Measurements from ENCODE around the gene AICDA. TPM values are rescaled to one million over a fixed set of nuclear protein-coding genes. Genes with fewer than 3 reads are reported as not detected.
A peak's percentile ranks its signal among the peaks of the same experiment; 100 is the strongest.
"Not testable (repeated sequence)": the region's sequence is repeated elsewhere in the genome, so short reads cannot be mapped to it uniquely, and the experiment has no call there.

AICDA gene
- total RNA-seq, 1 donor from 2014 or later, result not detected

GRCh38 chr12:8613881-8614280 lies 1.2 kb upstream of the AICDA start:
- not testable (repeated sequence) for DNase-seq (ENCODE audit: extremely low read depth, low read depth, low spot score)

GRCh38 chr12:8609061-8609570 lies 3.5 kb downstream of the AICDA start:
- peak; percentile 16 for DNase-seq (ENCODE audit: extremely low read depth, low read depth, low spot score)

GRCh38 chr12:8606890-8607289 lies 5.8 kb downstream of the AICDA start:
- DNase-seq (ENCODE audit: extremely low read depth, low read depth, low spot score), result no peak

DNA sequence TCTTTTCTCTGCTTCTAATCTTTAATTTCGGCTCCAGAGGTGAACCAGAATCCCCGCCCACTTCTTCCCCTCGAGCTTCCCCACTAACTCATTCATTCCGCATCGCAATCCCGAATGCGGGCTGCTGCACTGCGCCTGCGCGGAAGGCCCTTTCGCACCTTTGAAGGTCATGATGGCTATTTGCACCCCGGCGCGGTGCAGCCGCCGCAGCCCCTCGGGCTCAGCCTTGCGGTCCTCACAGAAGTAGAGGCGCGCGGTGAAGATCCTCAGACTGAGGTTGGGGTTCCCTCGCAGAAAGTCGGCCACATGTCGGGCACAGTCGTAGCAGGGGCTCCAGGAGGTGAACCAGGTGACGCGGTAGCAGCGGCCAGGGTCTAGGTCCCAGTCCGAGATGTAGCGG lies 7.6 kb downstream of the AICDA start:
- no peak for DNase-seq (ENCODE audit: extremely low read depth, low read depth, low spot score)

- DNase-seq (ENCODE audit: extremely low read depth, low read depth, low spot score), result no peak
Measured at GRCh38 chr12:8603856-8604255, 8.8 kb downstream of the AICDA start.

DNA sequence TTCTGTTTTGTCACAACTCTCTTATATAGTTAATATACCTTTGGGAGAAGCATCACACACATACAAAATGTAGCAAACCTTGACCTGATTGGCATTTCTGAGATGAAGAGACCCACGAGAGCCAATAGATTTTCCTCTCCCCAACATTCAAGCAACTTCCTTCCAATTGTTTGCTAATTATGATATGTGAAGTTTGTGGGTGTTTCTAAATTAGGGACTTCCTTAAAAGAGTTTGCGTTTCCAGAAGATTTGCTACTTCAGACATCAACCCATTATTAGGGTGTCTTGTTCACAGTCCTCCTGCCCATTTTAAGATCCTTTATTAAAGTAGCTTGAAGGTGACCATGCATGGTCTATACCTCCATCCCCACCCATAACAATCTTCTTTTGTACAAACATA lies 9.4 kb downstream of the AICDA start:
- no peak for DNase-seq (ENCODE audit: extremely low read depth, low read depth, low spot score)

GRCh38 chr12:8596561-8596960 lies 16.1 kb downstream of the AICDA start:
- no peak for DNase-seq (ENCODE audit: extremely low read depth, low read depth, low spot score)

GRCh38 chr12:8594072-8594471 lies 18.6 kb downstream of the AICDA start:
- DNase-seq (ENCODE audit: extremely low read depth, low read depth, low spot score), result no peak

- no peak for DNase-seq (ENCODE audit: extremely low read depth, low read depth, low spot score)
Measured at GRCh38 chr12:8593246-8593645, 19.4 kb downstream of the AICDA start.

GRCh38 chr12:8590842-8591545 lies 21.7 kb downstream of the AICDA start:
- DNase-seq (ENCODE audit: extremely low read depth, low read depth, low spot score), result no peak

- DNase-seq (ENCODE audit: extremely low read depth, low read depth, low spot score), result no peak
Measured at GRCh38 chr12:8589679-8590078, 23.0 kb downstream of the AICDA start.

GRCh38 chr12:8584478-8584877 lies 28.2 kb downstream of the AICDA start:
- not testable (repeated sequence) for DNase-seq (ENCODE audit: extremely low read depth, low read depth, low spot score)

DNA sequence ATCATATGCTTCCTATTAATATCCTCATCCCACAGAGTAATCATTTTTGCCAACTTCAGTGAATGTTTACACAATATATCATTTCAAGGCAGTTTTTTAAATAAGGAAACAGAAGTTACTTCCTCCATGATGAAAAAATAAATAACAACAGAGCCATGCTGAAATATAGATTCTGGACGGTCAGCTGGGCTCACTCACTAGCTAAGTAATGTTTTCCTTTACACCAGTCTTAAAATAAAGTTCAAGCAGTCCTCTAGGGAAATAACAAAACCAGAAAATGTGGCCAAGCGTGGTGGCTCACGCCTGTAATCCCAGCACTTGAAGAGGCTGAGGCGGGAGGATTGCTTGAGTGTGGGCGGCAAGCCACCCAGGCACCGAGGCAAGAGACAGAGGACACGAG lies 28.7 kb downstream of the AICDA start:
- no peak for DNase-seq (ENCODE audit: extremely low read depth, low read depth, low spot score)

DNA sequence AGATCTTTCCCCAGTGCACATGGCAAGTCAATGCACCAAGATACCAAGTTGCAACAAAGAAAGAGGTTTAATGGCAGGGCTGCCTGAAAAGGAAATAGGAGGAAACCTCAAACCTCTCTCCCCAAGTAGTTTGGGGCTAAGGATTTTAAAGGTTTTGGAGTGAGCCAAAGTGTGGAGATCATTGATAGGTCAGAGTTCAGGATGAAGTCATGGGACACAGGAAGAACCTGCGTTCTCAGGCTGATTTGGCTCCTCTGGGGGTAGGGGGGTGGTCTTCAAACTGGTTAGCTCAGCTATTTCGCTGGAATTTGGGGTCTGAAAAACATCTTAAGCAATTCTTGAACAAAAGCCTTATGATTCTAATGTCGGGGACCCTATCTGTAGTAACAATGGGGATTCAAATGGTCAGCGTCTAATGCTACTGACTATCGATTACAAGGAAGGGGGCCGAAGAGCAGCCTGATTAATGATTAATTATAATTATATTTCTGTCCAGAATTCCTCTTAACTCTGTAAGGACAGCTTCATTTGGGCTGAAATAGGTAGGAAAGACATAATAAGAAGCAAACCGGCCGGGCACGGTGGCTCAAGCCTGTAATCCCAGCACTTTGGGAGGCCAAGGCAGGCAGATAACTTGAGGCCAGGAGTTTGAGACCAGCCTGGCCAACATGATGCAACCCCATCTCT lies 31.4 kb downstream of the AICDA start:
- no peak for DNase-seq (ENCODE audit: extremely low read depth, low read depth, low spot score)

GRCh38 chr12:8577879-8578278 lies 34.8 kb downstream of the AICDA start:
- DNase-seq (ENCODE audit: extremely low read depth, low read depth, low spot score), result no peak

GRCh38 chr12:8572507-8572906 lies 40.2 kb downstream of the AICDA start:
- no peak for DNase-seq (ENCODE audit: extremely low read depth, low read depth, low spot score)

DNA sequence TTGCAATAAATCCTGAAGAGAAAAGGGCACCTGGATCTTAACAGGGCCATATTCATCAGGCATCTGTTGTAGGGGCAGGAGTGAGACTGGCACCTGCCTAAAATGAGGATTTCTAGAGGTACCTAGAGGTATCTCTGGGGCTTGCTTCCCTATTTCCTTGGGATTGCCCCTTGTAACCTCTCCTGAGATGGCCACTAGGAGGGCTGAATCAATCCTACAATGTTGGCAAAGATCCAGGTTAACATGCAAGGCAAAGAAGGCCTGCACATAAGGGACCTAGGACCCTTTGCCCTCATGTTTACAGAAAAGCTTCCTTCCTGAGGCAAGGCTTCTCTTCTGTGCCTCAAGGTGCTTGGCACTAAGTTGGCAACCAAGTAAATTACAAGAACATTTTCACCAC lies 46.1 kb downstream of the AICDA start:
- DNase-seq (ENCODE audit: extremely low read depth, low read depth, low spot score), result no peak

DNA sequence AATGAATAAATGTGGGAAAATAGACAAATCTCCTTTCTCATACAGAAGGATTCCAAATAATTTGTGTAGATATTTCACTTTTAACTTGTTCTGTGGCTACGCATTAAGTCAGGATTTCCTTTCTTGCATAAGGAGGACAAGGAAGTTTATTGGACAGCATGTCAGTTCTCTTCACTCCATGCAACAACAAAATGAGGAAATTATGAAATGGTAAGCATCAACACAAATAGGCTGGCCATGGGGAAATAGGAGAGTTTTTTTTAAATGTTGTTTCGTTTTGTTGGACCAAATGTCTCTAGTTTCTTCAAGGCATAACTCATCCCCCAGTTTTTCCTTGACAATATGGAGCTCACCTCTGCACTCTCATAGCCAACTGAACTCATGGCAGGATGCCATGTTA lies 46.6 kb downstream of the AICDA start:
- DNase-seq (ENCODE audit: extremely low read depth, low read depth, low spot score), result not testable (repeated sequence)

DNA sequence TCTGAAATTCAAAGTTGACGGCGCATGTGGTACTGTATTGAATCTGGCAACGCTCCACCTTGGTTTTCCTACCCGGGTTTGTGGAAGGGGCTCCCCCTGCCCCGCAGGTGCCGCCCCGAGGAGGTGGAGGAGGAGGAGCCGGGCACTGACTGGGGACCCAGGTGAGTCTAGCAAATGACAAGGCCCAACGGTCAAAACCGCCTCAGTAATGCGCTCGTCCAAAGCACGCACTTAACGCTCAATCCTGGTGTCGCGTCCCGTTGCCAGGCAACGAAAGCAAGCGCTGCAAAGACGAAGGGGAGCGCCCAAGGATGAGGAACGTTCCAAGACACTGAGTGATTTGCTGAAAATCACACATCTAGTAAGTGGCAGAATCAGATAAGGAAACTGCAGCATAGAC lies 48.0 kb downstream of the AICDA start:
- DNase-seq (ENCODE audit: extremely low read depth, low read depth, low spot score), result no peak

GRCh38 chr12:8563356-8563755 lies 49.3 kb downstream of the AICDA start:
- no peak for DNase-seq (ENCODE audit: extremely low read depth, low read depth, low spot score)

GRCh38 chr12:8562310-8562709 lies 50.3 kb downstream of the AICDA start:
- DNase-seq (ENCODE audit: extremely low read depth, low read depth, low spot score), result no peak

- DNase-seq (ENCODE audit: extremely low read depth, low read depth, low spot score), result no peak
Measured at GRCh38 chr12:8561011-8561410, 51.6 kb downstream of the AICDA start.

Measured in glomerular endothelial cell (primary cell).